NCI-H82 treated with DMSO at 0.1 percent for 48 hours (cell line): ENCODE data around the gene CASK.
"Not testable (repeated sequence)": the region's sequence is repeated elsewhere in the genome, so short reads cannot be mapped to it uniquely, and the experiment has no call there.

Source experiments
- DNase-seq: peaks from one replicate; lab custom pipeline; 2025; ENCODE audit not compliant: unreplicated experiment; lab: John Stamatoyannopoulos, UW

The CASK gene

DNA sequence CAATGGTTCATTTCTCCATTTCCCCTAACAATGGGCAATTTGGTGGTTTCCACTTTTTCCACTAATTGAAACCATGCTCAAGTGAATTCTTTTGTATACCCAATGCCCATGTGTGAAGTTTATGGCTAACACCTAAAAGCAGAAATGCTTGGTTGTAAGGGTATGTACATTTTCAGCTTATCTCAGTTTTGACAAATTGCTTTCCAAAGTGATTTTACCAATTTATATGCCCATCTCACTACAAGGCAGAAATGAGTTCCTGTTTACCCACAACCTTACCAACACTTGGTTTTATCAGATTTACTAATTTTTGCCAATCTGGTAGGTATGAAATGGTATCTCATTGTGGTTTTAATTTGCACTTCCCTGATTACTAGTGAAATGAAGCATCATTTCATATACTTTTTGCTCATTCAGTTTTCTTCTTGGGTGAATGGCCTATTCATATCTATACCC is 219.8 kb downstream of the CASK start:
- DNase-seq, result no peak

DNA sequence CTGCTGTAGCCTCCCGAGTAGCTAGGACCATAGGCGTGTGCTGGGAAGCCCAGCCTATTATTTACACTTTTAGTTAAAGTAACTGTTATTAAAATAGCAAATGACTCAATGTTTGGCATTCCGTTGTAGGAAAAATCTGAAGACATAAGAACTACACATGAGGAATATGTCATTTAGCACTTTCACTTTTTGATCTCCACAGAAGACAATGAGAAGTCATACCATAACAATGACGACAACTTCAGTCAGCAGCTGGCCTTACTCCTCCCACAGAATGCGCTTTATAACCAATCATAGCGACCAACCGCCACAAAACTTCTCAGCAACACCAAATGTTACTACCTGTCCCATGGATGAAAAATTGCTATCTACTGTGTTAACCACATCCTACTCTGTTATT is 227.9 kb downstream of the CASK start:
- DNase-seq, result no peak

DNA sequence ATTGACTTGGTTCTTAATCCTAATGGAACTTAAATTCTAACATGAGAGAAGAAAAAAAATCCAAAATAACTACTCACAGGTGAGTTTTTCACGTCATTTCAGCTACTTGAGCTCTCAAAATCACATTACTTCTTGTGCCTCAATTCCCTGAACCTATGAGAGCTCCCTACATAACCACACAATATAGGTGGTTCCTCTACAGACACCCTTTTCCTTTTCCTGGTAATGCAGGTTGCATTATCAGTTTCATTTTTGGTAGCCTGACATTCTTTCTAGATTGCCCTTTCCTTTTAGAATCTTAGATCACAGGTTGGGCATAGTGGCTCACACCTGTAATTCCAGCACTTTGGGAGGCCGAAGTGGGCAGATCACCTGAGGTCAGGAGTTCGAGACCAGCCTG is 230.3 kb downstream of the CASK start:
- DNase-seq, result no peak

DNA sequence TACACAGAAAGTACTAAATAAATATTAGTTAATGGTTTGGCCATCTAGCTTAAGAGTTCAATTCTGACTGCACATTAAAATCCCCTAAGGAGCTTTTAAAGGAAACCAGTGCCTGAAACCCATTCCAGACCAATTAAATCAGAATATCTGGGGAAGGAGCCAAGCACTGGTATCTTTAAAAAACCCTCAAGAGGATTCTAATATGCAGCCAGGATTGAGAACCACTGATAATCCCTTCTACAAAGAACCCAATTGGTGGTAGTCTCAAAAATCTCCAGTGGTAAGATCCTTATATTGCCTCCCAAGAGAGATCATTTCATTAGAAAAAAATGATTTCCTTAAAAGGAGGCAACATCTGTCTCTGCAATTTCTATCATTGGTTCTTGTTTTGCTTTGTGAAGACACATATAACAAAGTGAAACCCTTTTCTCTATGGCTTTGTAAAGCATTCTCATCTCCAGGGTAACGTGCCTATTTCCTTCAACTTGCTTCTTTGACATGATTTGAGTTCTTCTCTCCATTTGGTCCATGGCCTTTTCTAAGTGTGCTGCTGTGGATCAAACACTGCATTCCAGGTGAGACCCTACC is 231.1 kb downstream of the CASK start:
- DNase-seq, result peak; percentile 1

DNA sequence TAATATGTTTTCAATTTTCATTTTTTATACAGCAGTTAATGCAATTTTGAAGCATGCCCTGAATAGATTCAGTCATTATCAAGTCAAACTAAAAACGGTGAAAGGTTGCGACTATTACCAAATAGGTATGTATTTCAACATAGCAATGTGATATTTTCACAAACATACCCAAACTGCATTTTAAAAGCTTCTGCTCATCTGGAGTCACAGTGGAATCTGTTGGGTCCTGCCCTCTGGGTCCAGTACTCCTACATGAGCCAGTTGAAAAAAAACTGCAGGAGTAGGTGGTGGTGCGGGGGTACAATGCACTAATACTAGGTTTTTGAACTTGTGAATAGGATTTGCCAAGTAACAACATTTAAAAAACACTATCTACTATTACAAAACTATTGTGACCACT is 233.6 kb downstream of the CASK start:
- DNase-seq, result no peak

DNA sequence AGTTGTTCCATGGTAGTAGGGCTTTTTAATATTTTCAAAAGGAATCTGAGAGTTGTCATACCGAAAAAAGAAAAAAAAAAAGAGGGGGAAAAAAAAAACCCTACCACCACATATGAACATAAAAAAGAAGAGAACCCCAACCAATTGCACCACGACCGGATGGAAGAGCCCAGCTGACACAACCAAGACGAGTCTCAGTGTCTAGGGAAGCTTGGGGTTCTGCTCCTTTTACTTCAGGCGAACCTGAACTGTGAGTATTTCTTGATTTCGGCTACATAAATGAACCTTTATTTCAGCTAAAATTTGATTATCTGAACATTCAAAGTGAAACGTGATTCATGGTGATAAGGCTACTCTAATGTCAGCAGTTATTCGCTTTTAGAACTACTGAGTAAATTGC is 234.5 kb downstream of the CASK start, which contains the start of gene GPR34:
Gene GPR34, plus strand, starts transcription at position 139 of the 400 bp plus-strand sequence. CDS start 6,661 bp downstream, outside the sequence.
- no peak for DNase-seq

DNA sequence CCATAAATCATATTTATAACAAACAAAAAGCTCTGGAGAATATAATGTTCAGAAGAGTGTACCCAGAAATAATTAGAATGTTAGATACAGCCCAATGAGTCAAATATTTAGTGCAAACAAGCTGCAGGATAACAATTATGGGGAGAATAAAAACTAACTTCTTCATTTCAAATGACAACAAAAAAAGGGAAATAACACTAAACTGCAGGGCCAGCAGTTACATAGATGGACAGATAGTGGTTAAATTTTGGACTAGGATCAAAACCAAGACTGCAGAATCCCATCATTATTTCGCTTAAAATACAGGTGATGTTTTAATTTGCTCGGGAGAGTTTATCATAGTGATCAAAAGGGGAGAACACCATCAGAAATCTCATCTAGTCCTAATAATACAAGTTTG is 235.2 kb downstream of the CASK start:
- no peak for DNase-seq

DNA sequence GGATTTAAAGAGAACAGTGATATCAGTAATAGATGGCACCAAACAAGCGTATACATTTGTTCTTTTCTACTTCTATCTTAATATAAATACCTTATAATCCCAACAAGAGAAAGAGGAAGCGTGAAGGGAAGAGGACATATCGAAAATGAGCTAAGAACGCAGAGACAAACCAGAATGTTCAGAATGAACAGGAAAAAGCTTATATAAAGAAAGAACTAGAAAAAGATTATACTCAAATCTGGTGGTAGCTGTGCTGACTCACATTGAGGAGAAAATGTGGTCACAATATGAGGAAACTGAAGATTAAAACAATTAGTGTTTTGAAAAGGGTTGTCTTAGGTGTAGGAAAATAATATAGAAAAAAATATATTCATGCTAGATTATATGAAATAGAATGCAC is 236.6 kb downstream of the CASK start:
- no peak for DNase-seq

DNA sequence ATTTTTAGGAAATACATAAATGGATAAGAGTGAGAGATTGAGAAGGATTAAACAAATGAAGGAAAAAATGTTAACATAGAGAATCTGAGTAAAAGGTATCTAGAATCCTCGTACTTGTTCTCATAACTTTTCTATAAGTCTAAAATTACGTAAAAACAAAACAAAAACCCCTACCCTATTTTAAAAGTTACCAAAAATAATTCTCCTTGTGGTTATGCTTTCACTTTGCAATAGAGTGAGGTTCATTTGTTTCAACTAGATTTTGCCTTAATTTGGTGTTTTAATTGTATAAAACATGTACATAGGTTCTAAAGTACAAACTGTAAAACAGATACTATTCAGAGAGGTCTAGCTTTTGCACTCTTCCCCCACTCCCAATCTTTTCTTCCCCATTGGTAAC is 238.4 kb downstream of the CASK start:
- no peak for DNase-seq

DNA sequence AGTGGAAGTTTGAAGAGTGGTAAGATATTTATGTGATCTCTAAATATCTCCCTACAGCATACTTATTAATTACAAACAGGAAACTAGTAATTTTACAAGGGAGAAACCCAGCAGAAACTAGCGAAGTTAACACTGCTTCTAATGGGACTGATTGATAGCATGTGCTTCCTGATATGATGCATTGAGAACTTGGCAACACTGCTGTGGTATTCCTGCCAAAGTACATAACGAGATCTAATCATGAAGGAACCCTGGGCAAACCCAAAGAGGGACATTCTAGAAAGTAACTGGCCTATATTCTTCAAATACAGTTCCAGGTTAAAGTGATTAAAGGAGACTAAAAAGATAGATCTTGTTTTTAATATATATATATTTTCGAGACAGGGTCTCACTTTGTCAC is 239.2 kb downstream of the CASK start:
- no peak for DNase-seq

DNA sequence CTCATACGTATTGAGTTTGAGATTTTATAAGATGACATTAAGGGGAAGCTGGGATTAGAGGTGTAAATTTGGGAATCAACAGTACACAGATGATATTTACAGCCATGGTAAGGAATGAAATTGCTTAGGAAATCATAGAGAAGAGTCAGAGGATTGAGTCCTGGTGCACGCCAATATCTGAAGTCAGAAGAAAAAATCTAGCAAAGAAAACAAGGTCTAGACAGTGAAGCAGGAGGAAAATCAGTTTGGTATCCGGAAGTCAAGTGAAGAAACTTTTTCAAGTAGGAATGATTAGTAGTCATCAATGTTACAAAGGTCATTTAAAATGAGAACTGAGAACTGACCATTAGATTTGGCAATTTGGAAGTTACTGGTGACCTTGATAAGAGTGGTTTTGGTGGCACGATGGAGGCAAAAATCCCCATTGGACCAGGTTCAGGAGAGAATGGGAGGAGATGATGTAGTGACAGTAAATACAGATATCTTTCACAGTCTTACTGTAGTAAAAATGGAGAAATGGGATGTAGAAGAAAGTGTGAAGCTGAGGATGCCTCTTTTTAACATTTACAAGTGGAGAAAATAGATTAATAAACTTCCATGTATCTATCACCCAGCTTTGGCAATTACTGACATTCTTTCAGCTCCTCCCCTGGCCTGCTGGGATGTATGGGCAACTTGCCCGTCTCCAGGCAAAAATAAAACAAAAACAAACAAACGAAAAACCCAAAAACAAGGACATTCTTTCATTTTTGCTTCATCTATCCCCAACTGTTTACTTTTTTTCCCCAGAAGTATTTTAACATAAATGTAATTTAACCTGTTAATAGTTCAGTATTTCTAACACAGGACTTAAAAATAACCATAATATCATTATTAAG is 245.9 kb downstream of the CASK start:
- no peak for DNase-seq

DNA sequence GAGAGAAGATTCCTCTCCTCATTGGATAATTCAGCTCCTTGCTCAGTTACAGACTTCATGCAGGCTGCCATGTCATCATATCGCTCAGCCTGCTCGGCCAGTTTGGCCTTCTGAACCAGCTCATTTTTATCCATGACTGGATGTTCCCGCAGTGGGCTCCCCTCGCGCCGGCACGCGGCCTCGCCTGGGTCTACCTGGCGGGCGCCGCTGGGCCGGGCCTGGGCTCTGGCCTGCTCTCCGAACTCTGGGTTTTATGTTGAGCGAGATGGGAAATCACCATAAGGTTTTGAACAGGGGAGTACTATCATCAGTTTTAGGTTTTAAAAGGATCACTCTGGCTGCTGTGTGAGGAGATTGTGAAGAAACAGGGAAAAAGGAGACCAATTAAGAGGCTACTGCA is 247.0 kb downstream of the CASK start:
- DNase-seq, result not testable (repeated sequence)

DNA sequence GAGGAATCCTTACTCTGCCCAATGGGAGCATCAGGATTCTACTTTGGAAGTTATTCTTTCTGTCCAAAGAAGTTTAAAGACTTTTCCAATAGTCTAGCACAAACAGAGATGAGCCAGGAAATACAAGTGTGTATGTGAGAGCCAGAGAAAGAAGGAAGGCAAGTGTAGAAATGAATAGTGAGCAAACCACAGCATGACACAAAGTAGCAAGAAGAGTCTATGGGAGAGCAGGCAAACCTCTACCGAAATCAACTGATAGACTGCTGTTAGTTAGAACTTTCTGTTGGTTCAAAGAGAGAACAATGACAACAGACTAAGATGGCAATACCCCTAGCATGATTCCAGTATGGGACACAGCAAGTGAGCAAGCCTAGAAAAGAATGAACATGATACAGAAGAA is 250.7 kb downstream of the CASK start:
- DNase-seq, result no peak

DNA sequence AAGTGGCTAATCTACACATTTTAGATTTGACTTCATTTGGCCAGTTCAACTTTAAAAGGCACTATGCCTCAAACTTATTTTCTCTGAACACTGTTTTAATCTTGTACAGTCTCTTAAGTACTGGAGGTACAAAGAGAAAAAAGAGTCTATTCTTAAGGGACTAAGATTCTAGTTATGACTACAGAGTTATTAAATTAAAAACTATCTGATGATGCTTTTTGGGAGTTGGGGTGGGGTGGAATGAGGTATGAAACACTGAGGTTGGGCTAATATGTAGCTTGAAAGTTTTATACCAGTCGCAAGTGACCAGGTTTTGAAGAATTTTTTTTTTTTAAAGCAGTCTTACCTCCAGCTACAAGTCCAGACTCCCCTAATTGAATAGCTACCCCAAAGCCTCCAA is 252.3 kb downstream of the CASK start:
- no peak for DNase-seq

DNA sequence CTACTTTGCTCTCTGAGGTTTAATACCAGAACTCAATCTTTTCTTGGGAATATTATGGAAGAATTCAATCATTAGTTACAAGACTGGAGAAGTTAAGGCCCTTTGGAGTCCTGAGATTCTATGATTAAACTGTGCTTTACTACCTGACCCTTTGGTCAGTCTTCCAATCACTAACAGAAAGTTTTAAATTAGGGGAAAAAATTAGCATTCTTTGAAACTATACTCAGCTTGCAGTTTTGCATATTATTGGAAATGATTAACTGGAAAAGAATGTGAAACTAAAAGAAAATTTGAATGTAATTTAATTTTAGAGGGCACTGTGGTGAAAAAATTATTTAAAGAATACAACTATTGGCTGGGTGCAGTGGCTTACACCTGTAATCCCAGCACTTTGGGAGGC is 253.2 kb downstream of the CASK start:
- no peak for DNase-seq

DNA sequence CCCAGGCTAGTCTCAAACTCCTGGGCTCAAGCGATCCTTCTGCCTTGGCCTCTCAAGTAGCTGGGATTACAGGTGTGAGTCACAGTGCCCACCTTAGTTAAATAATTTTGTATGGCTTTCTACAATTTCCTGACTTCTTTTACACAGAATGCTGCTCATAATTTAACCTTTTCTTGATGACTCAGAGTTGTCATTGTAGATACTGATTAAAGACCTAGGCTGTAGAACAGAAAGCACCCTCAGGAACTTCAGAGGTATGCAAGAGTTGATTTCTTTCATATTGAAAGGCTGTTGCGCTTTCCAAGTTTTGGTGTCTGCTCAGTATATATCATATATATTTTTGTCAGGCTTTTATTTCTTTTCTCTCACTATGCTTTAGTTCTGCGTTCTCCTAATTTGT is 255.7 kb downstream of the CASK start:
- no peak for DNase-seq

DNA sequence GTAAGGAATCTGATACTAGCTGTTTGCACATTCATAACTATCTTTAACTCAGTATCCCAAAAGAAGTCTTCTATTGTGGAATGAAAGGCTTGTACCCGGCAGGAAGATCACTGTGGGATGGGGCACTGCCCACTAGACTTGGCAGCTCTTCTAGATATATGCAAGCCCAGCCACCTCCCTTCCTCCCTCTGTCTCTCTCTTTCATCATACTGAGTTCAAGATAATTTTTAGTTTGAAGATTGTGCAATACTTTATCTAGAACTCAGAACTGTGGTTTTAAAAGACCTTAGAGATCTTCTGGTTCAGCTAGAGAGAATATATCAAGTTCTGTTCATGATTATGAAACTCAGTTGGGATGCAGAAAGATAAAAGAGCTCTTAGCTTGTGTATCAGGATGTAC is 257.1 kb downstream of the CASK start:
- DNase-seq, result no peak

DNA sequence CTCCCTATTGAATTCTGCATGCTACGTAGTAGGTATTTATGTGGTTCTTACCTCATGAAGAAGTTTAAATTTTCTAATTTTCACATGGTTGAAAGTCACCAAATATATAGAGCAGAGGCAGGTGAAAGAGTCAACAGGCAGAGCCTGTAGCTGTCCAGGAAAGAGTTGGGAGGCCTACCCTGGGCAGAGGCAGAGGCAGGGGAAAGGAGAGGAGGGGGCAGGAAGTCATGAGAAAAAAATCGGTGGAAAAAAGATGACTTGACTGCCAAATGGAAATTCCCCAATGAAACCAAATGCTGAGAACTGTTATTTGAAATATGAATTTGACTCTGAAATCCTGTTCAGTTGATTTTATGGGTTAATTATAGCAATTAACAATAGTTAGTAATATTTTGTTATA is 257.7 kb downstream of the CASK start:
- DNase-seq, result no peak

DNA sequence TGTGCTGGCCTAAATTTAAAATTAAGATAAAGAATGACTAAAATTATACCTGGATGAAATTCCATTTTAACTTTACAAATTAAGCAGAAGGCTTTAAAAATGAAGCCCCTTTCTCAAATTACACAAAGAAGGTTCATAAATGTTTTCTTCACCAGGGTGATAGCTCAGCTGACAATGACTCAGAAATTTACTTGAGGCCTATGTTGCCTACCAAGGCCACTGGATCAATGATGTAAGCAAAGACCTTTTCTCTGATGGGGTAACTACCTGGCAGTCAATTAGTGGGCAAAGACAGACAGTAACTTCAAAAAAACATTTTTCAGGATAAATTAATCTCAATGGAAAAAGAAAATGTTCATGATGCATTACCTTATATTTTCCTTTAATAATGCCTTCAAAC is 258.4 kb downstream of the CASK start:
- no peak for DNase-seq

DNA sequence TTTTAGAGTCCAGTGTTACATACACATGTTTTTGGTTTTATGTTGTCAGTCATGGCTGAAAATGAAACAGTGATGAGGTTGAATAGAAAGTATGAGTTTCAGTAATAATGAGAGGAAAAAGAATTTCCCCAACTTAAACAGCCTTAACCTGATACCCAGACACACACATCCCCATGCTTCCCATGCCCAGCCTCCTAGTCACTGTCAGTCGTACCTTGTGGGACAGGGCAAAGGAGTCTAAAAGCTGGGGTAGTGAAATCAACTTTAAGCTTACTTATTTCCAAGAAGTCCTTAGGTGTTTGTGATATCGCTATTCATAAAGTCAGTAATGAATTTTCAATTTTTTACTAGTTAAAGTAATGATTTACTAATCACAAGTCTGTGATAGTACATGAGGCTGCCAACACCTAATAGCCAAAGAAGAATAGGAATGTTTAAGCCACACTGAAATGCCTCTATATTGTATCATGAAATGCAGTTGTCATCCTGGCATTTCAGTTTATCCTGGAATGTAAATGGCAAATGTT is 258.9 kb downstream of the CASK start:
- no peak for DNase-seq

DNA sequence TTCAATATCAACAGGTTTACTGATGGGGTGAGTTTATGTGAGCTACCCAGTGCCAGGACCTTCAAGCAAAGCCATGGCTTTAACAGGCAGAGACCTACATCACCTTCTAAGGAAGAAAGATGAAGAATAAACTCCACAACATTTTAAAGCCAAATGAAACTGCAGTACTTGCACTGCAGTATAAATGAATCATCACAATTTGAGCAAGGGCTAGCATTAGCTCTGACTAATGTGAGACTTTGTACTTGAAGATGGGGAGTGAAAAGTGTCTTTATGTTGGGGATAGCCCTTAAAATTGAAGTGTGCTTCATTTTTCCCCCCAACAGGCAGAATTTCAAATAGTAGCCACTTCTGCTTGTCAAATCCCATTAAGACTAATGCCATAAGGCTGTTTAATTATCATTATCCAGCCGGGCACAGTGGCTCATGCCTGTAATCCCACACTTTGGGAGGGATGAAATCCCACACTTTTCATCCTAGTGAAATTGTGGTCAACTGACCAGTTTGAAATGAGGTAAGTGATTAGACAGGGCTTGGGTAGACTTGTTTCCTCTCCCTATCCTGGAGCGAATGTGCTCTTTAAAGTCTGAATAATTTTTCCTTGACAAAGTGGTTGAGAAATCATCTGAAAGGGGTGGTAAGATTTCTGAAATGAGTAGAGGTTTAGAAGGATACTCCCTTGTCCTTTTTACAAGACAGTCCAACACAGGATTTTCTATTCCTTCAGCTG is 261.8 kb downstream of the CASK start:
- peak; percentile 29 for DNase-seq

DNA sequence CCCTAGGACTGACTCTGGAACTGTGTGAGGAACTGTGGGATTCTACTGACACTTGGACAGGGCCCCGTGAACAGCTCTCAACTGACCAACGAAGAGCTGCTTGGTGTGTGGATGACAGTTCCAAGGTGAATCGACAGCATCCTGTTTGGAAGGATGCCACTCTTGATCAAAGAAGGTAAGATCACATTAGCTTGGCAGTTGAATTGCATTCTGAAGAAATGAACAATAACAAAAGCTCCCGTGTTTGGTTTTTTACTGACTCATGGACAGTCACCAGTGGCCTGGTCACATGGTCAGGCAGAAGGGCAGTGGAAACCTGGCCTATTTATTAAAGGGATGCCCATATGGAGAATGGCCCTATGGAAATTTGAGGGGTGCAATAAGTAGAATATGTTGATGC is 267.7 kb downstream of the CASK start:
- DNase-seq, result no peak
